NCI-H146 treated with DMSO at 0.1 percent for 48 hours (cell line): ENCODE results near the gene PRKN.
A peak's percentile ranks its signal among the peaks of the same experiment; 100 is the strongest.
"Not testable (repeated sequence)": the region's sequence is repeated elsewhere in the genome, so short reads cannot be mapped to it uniquely, and the experiment has no call there.

Source experiments
- DNase-seq: peaks from one replicate; lab custom pipeline; 2025; ENCODE audit not compliant: unreplicated experiment; lab: John Stamatoyannopoulos, UW

The PRKN gene

DNA sequence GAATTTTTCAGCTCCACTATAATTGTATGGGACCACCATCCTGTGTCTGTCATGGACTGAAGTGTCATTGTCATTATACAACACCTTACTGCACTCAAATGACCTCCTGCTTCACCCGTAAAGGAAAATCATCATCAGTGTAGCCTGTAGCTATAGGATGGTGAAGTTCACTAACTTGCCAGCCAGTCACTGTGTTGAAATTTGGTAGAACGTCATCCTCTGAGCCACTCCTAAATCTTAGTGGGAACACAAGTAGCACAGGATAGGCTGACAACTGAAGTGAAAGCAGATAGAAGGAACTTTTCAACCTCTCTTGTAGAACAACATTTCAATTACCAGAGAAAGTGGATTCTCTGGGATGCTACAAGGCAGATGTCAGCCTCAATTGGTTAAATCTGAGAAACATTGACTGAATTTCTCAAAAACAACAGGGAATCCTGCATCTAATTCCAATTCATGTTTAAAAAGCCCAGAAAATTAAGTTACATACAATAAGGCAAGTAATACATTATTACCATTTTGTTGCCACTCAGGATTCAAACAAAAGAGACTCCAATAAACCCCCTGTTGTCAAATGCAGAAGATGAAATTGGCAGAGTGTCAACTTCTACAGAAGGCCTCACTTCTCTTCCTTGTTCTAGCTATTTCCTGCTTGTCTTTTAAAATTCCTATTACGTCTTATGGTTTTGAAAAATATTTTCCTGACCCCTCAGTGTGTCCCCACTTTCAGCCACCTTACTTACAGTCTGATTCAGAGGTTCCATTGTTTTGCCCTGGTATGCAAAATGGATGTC, 805.8 kb downstream of the PRKN start:
- peak; percentile 43 for DNase-seq

DNA sequence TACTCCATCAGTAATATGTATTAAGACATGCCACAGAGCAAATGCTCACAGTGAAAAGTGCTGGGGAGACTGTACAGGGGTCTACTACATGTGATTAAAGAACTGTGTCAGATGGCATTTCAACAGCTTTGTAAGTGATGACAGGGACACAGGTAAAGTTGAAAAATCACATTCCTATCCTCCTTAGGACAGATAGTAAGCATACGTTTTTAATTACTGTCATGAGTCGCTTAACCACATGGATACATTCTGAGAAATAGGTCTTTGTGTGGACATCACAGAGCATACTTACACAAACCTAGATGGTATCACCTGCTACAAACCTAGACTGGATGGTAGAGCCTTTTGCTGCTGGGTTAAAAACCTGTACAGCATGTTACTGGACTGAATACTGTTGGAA, 807.9 kb downstream of the PRKN start:
- no peak for DNase-seq

DNA sequence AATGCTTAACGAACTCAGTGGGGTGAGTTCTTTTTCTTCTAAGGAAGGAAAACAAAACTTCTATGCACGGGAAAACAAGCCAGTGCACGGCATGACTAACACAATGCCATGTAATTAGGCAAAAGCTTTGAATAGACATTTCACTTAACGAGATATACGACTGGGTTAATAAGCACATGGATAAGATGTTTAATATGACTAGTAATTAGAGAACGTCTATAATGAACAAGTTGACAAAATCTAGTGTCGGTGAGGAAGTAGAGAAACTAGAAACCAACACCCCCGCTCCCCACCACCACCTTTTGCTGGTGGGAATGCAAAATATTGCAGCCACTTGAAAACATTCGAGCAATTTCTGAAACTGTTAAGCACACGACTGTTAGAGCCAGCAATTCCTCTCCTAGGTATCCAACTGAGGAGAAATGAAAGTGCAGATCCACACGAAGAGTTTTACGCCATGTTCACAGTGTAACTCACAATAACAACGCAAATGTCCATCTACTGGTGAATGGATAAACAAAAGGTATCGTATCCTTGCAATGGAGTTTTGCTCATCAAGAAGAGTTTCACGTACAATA, 808.8 kb downstream of the PRKN start:
- DNase-seq, result peak; percentile 44

DNA sequence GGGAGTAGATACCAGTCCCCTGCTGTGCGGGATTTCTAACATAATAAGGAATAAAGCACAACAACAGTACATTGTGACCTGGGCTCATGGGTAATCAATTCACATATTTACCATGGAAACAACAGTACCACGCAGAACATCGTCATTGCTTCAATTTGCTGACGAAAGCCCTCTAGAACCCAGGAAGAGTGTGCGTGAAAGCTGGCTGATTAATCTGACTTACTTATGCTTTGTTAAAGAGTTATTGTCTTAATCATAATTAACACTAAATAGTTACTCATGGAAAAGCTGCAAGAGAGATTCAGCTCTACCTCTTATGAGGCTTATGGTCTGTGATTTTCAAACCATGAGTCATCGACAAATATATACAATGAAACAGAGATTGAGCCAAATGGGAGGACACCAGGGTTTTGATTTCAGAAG, 809.4 kb downstream of the PRKN start:
- DNase-seq, result peak; percentile 82

DNA sequence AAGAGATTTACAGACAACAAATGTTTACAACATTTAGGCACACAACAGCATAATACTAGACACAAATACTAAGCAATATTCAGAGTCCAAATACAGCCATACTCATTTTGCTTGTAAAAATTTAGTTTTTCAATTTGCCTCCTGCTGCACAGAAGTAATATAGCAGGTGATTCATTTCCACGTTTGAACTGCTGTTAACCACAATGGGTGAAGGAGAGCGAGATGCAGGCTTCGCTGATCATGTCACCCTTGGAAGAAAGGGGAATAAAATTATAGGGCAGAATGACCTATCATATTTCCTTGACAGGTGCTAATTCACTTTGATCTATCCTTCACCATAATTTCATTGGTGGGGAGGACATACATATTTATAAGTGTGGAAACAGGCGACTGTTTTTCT, 809.9 kb downstream of the PRKN start:
- DNase-seq, result peak; percentile 84

DNA sequence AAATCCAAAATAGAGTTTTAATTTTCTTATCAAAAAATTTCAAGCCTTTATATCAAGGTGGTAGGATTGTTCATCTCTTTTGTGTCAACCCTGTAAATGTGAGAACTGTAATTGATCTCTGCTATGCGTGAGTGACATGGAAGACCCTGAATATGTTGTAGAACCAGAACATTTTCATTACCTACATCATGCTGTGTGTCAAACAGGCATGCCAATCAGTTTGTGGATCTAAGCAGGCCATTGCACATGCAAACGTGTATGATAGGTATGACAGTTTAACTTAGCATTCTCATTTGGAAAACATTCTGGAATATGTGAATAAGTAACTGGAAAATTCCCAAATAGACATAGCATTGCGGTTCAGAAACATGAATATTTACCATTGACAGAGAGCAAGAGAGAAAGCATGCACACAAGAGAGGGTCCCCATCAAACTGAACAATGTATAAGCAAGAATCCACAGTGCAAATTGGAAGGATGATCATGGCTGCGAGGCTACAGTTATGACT, 812.1 kb downstream of the PRKN start:
- no peak for DNase-seq

DNA sequence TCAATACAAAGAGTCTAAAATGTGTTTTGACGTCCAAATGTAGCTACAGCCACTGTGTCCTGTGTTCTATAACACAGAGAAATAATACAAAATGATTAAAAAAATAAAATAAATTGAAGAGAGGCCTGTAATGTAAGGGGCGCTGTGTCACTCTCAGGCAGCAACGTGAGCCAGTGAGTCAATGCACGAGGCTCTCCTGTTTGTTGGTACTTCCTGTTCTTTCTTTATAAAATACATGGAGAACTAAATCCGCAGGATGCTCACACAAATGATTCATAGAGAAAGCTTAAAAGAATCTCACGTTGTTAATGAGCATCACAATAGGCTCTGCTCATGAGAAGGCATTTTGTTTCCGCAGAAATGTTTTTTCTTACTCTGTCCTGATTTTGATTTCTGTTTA, 818.7 kb downstream of the PRKN start:
- DNase-seq, result no peak

DNA sequence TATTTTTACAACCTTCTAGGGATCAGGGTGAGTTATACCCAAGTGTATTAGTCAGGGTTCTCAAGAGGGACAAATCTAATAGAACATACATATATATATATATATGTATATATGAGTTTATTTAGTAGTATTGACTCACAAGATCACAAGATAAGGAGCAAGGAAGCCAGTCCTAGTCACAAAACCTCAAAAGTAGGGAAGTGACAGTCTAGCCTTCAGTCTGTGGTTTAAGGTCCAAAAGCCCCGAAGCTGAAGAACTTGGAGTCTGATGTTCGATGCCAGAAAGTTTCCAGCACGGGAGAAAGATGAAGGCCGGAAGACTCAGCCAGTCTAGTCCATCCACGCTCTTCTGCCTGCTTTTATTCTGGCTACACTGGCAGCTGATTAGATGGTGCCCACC, 821.0 kb downstream of the PRKN start:
- no peak for DNase-seq

DNA sequence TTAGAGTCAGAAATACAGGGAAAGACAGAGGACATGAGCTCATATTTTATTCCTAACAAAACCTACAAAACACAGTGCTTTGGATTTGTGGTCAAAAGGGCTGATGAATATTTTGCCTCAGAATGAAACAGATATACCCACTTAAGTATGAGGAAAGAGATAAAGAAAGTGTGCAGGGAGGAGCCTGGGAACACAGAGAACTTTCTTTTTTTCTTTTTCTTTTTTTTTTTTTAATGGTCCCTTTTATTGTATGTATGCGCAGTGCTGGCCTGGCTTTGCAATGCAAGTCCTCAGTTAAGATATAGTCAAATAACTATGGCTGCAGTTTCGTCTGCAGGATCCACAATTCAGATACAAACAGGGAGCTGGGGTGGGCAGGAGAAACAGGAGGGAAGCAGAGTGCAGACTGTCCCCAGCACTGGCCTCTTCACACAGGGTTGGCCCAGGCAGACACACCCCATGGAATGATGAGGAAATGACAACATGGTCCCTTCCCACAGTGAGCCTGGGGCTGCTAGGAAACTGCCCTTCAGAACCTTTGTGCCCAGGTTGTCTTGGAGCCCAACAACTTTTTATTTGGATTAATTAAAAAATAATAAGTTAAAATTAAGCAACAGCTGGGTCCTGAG, 823.9 kb downstream of the PRKN start:
- no peak for DNase-seq

DNA sequence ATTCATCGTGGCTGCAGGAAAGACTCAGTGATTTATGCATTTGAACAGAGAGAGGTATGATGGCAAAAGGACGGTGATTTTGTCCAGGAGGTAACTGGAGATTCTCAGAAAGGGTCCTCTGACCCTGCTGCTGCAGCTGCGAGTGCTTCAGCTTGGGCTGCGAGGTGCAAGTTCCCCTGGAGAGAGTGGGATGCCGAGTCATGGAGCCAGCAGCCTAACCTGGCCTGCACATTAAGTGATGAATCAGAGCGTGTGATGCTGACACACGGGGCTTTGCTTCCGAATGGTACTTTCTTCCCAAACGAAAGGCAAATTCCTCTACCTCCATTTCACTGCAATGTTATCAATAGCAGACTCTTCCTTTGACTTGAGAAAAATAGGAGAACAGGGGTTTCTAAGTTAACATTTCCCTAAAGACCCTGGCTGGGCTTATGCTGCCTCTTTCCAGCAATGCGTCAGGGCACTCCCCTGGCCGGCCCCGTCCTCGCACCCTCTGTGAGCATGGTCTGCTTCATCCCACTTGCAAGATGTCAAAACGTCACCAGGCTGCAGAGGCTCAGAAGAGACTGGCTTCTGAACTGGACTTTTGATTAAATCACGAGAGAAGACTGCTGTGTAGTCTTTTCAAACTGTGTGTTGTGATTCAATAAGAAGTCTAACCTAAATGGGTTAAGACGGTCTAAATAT, 825.7 kb downstream of the PRKN start:
- no peak for DNase-seq

DNA sequence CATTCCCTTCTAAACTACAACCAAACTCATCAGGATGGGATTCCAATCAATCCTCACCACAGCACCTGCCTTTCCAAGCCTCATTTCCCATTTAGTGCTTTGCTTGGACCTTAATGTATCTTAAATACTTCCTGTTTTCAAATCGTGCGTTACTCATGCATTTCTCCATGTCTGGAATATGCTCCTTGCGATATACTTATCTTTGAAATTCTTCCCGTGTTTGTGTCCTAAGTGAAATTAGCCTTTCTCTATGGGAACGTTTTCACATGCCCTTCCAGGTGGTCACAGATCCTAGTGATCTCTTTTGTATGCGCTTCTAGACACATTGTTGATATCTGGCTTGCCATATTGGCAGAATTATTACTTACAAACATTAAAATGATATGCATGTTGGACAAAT, 833.1 kb downstream of the PRKN start:
- no peak for DNase-seq

DNA sequence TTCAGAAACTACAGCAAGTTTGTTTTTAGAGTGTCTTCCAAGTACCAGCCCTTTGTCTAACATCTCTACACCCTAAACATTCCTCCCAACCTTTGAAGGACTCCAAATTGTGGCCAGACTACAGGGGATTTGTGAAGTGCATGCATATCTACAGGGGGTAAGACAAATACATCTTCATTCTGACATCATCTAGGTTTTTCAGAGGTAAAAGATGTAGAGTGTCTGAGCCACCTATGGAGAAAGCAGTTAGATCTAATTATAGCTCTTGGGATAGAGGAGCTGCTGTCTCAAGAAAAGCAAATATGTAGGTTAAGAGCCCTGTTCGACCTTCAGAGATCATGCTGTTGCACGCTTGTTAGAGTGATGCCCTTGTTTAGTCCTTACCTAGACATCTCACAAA, 836.0 kb downstream of the PRKN start:
- DNase-seq, result peak; percentile 54

DNA sequence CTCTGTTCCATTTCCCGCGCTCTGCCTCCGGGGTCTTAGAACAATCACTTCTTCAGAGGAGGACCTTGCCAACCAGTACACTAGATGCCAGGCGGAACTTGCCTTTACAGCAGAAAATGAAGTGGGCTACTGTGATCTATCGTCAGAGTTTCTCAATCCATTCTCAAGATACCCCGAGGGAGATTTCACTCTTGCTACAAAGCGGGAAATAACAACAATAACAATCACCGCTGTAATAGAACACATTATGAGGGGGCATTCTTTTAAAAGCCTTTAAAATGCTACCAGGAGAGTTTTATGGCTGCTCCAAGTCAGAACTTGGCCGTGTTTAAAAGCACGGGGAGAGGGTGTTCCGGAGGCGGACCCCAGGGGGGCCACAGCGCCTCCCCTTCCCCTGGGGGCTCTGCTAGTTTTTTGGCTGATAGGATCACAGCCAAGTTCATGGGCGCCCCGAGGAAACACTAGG, 836.7 kb downstream of the PRKN start:
- no peak for DNase-seq

DNA sequence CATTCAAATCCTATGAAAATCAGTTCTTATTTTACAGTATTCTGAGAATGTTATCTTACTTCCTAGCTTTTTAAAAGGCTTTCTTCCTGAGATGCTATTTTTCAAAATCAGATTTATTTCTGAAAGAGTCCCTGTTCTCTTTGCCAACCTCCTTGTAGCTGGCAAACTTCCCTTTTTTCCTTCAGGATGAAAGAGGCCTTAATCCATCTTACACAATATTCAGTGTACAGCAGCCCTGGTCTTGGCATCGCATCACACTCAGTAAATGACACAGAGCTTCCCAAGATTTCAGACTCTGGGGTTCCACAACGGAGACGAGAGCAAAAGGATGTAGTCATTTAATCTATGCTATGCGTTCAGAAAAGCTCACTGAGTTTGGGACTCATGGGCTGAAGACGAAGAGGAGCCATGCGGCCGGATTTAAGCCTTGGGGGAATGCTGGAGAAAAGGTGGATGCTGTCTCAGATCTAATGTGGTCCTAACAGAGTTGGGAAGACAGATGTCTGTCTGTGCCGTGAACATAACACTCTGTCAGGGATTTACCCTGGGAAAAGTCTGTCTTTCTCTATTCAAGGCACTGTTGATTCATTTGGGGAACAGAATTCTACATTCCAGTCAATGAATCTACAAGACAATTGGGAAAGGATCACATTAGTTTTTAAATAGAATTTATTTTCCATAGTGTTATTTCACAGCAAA, 837.3 kb downstream of the PRKN start:
- no peak for DNase-seq

DNA sequence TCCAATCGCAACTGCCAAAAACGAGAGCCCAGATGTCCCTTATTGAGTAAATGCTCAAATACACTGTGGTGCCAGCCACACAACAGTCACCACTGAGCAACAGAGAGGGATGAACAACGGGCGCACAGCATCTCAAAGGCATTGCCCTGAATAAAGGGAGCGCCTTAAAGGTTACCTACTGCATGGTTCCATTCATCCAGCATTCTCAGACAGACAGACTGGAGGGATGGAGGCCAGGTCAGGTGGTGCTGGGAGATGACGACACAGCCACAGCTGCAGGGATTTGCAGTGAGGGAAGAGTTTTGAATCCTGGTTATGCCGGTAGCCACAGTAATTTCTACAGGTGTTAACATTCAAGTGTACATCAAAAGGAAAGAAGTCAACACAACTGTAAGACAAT, 838.2 kb downstream of the PRKN start:
- no peak for DNase-seq

DNA sequence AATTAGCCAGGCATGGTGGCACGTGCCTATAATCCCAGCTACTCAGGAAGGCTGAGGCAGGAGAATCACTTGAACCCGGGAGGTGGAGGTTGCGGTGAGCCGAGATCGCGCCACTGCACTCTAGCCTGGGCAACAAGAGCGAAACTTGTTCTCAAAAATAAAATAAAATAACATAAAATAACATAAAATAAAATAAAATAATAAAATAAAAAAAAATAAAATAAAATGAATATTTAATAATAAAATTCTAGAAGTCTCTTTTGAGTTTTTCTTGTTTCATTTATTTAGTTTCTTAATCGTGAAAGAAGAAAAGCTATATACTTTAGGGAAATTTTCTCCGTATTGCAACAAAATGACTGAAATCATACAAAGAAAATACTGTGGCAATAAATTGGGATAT, 841.0 kb downstream of the PRKN start:
- DNase-seq, result not testable (repeated sequence)

DNA sequence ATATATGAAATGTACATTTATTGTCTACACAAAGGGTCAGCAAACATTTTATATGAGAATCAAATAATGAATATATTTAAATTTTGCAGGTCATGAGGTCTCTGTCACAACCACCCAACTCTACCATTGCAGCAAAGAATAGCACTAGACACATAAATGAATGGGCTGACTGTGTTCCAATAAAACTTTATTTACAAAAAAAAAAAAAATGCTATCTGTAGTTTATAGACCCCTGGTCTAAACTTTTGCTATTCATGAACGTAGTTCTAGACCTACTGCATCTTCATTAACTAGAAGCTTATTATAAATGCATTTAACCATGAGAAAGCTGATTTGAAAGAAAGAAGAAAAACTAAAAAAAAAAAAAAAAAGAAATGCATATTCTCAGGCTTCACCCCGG, 842.8 kb downstream of the PRKN start:
- DNase-seq, result no peak

DNA sequence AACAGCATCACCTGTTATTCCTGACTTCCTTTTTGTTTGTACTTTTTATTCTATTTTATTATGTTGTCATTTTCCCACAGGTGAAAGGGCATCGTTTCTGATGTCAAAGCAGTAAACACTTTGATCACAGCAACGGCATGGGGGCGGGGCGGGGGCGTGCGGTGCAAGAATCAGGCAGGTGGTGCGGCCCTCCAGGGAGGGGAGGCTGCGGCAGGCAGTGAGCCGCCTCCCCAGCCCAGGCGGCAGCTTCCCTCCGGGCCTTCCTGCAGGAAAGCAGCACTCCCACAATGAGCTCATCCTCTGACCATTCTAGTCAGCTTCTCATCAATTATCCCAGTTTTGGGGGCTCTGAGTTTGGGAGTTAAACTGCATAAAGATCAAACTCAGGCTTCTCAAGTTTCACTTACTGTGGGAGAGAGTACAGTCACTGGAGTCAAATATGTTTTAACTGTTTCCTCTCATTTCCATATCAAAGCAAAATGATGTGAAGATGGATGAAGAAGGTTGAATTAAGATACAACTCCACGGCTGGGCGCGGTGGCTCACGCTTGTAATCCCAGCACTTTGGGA, 845.3 kb downstream of the PRKN start:
- DNase-seq, result peak; percentile 47

DNA sequence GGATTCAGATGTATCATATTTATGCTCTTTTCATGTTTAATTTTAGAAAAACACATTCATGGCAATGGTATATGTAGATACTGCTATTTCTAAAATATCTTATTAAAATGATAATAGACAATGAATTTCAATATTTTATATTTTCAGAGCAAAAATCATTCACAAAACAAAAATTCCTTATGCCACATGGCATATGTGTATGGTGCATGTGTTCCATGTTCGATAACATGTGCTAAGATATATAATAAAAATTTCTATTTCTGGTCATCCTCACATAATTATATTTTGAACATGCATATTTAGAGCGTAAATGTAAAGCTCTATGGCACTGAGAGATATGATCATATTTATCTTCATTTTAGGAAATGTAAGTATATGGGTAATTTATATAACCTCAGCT, 847.5 kb downstream of the PRKN start:
- no peak for DNase-seq

DNA sequence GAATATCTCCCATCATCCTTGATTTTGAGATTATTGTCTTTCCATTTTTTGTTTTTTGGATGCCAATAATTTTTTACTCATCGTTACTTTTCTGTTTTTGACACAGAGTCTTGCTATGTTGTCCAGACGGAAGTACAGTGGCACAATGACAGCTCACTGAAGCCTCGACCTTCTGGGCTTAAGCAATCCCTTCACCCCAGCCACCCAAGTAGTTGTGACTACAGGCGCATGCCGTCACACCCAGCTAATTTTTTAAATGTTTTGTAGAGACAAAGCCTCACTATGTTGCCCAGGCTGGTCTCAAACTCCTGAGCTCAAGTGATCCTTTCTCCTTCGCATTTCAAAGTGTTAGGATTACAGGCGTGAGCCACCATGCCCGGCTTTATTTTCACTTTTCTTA, 851.3 kb downstream of the PRKN start:
- DNase-seq, result no peak
